HG02642 (cell line): ENCODE results near the gene TMEM184A.

Experiments used
- ATAC-seq: cut with Tn5 transposase; IDR thresholded peaks from one replicate; pipeline ENCODE4 v1.9.1; 2021; ENCODE audit warnings: mild to moderate bottlenecking; ENCODE audit not compliant: unreplicated experiment, poor library complexity

TMEM184A gene

GRCh38 chr7:1569440-1569832, 13.4 kb upstream of the TMEM184A start:
- ATAC-seq: no peak

GRCh38 chr7:1569016-1569415, 13.0 kb upstream of the TMEM184A start:
- ATAC-seq: no peak

GRCh38 chr7:1567896-1568510, 12.0 kb upstream of the TMEM184A start:
- no peak for ATAC-seq

- no peak for ATAC-seq
Measured at GRCh38 chr7:1567049-1567771, 11.2 kb upstream of the TMEM184A start.

GRCh38 chr7:1566687-1567048, 10.7 kb upstream of the TMEM184A start:
- ATAC-seq: no peak

- ATAC-seq: no peak
Measured at GRCh38 chr7:1564603-1565022, 8.6 kb upstream of the TMEM184A start.

- no peak for ATAC-seq
Measured at GRCh38 chr7:1563981-1564602, 8.1 kb upstream of the TMEM184A start.

- ATAC-seq: no peak
Measured at GRCh38 chr7:1562597-1563051, 6.6 kb upstream of the TMEM184A start.

- no peak for ATAC-seq
Measured at GRCh38 chr7:1562116-1562515, 6.1 kb upstream of the TMEM184A start.

GRCh38 chr7:1561036-1561940, 5.3 kb upstream of the TMEM184A start:
- no peak for ATAC-seq

GRCh38 chr7:1560620-1561031, 4.6 kb upstream of the TMEM184A start:
- ATAC-seq: no peak

GRCh38 chr7:1559626-1560590, 3.9 kb upstream of the TMEM184A start:
- ATAC-seq: no peak

GRCh38 chr7:1558841-1559625, 3.0 kb upstream of the TMEM184A start:
- ATAC-seq: no peak

- ATAC-seq: no peak
Measured at GRCh38 chr7:1558181-1558811, 2.3 kb upstream of the TMEM184A start.

GRCh38 chr7:1557771-1558170, 1.8 kb upstream of the TMEM184A start:
- no peak for ATAC-seq

GRCh38 chr7:1557006-1557405, 1.0 kb upstream of the TMEM184A start:
- ATAC-seq: no peak

- ATAC-seq: no peak
Measured at GRCh38 chr7:1555046-1555812, 776 bp downstream of the TMEM184A start.
